HG02610 (cell line): Measurements from ENCODE around the gene HDAC7.

Source experiments
- ATAC-seq: cut with Tn5 transposase; IDR thresholded peaks from one replicate; pipeline ENCODE4 v1.9.1; 2021; ENCODE audit warnings: mild to moderate bottlenecking, moderate library complexity; ENCODE audit not compliant: unreplicated experiment

Gene HDAC7

GRCh38 chr12:47783024-47783755 is 36.5 kb downstream of the HDAC7 start:
- ATAC-seq = no peak

DNA sequence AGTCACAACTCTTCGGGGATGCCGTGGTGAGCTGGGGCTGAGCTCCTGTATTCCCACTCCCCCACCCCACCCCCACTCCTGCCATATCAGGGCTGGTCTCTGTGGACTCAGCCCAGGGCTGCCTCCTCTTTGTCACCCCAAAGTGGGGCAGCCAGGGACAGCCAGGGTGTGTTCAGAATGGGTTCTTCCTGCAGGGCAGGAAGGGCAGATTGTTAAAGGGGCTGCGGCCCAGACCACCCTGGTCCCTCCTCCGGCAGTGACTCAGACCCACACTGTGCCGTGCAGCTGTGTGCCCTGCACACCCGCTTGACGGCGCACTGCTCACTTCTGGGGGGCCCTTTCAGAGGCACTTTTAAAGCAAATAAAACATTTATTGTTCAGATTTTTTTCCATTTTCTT is 37.3 kb downstream of the HDAC7 start:
- ATAC-seq = no peak

GRCh38 chr12:47781479-47782371 is 38.0 kb downstream of the HDAC7 start:
- no peak for ATAC-seq

DNA sequence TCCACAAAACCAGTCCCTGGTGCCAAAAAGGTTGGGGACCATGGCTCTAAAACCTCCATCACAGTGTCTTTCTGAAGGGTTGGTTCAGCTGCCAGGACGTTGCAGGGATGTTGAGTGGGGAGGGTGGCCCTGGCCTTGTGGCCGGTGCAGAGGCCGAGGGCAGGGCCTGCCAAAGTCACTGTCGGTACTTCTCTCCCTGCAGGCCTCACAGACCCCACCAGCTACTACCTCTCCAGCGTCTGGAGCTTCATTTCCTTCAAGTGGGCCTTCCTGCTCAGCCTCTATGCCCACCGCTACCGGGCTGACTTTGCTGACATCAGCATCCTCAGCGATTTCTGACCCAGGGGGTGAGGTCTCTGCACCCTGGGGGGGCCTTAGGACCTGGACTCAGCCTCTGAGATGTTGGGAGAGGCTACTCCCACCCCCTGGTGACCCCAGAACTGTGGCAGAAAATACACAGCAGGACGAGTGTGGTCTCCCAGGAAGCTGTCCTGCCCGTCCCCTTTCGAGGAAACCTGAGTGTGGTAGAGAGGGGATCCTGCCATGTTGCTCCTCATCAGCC is 39.7 kb downstream of the HDAC7 start:
- ATAC-seq = no peak

DNA sequence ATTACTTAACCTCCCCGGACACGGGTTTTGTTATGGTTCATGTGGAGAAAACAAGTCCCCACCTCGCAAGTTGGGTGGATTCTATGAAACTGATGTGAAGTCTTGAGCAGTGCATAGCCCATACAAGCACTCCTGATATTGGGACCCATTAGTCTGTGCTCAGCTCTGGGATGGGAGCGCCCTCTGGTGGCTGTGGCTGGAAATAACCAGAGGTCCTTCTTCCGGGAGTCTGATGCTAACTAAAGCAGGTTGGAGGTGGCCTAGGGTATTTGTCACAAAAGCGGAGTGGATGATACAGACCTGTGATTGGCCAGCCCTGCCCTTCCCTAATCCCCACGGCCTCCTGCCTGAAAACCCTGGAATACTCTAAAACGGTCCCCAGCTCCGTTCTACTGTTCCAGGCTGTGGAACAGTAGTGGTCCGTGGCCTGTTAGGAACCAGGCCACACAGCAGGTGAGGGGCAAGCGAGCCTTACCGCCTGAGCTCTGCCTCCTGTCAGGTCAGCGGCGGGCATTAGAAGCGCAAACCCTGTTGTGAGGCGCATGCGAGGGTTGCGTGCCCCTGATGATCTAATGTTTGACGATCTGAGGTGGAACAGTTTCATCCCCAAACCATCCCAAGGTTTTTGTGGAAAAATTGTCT is 40.3 kb downstream of the HDAC7 start:
- ATAC-seq = peak; percentile 75

DNA sequence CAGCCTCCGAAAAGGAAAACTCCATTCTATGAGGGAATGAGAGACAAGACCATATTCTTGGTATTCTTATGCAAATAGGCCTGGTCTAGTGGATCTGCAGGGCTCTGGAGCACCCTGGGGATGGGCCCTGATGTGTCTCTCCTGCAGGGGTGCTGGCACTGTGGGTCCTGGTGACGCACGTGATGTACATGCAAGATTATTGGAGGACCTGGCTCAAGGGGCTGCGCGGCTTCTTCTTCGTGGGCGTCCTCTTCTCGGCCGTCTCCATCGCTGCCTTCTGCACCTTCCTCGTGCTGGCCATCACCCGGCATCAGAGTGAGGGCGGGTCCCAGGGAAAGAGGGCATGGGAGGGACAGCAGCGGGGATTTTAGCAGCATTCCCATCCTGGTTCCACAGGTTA is 40.8 kb downstream of the HDAC7 start:
- no peak for ATAC-seq

DNA sequence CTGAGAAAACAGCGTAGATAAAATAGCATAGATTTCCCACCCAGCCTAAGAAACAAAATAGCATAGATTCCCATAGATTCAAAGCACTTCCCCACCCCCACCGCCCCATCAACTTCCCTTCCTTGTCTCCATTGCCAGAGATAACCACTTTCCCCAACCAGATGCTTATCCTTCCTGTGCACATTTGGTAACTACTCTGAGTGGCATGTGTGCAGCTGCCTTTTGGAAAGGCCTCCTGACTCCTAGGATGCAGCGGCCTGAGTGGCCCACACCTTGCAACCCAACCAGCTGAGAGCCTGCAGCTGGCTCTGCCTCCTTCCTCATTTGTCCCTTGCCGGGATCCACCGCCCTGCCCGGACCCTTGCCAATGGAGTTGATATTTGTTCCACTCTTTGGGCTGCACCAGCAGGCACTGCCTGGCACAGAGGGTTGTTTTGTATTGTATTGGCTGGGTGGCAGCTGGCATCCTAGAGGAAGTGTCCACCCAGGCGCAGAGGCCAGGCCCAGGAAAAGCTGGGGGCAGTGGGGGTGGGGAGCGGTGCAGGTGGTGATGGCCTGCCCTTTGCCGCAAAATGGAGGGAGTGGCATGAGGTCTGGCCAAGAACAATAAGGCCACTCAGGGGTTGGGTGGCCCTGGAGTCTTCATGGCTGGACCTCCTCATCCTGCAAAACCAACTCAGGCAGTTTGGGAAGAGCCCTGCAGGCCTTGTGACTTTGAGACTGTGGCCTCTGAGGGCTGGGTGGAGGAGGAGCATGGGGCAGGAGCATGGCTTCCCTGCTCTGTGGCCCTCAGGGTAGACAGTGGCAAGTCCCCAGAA is 41.8 kb downstream of the HDAC7 start:
- ATAC-seq = no peak

DNA sequence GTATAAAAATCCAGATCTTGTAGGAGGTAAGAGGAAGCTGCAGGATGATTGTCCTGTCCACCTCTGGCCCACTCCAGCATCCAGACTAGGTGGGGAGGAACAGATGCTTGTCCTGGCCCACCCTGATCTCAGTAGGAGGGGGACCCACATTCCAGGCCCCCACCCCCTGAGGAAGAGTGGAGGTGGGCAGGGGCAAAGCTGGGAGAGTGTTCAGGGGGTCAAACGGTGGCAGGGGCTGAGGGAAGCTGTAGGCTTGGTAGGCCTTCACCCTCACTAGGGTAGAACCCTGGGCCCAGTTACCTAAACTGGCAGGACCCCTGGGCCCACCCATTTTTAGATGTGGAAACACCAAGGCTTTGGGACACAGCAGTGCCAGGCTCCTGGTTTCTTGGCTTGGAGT is 42.6 kb downstream of the HDAC7 start:
- ATAC-seq = no peak

DNA sequence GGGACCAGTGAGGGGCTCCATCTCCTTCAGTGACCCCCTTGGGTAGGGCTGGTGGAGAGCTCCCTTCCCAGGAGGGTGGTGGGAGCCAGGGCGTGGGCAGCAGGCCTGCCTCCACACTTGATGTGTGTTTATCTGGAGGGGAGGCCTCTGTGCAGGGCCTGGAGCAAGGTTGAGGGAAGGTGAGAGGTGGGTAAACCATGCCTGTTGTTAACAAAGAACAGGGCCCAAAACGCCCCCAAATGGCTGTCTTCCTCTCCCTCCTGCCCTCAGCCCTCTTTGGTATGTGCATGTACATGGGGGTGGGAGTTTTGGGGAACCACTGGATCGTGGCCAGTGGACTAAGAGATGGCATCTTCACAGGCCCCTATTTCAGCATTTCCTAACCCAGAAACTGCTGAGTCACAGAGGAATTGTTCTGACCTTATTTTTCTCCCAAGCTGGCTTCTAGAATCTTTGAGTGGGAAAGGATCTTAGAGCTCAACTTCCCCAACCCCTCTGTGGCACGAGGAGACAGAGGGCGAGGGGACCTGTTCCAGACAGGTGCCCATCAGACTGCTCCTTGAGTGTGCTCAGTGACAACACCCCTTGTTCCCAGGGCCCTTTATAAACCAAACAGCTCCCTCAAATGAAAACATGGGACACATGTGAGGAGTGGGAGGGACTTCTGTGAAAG is 43.1 kb downstream of the HDAC7 start:
- ATAC-seq = no peak

DNA sequence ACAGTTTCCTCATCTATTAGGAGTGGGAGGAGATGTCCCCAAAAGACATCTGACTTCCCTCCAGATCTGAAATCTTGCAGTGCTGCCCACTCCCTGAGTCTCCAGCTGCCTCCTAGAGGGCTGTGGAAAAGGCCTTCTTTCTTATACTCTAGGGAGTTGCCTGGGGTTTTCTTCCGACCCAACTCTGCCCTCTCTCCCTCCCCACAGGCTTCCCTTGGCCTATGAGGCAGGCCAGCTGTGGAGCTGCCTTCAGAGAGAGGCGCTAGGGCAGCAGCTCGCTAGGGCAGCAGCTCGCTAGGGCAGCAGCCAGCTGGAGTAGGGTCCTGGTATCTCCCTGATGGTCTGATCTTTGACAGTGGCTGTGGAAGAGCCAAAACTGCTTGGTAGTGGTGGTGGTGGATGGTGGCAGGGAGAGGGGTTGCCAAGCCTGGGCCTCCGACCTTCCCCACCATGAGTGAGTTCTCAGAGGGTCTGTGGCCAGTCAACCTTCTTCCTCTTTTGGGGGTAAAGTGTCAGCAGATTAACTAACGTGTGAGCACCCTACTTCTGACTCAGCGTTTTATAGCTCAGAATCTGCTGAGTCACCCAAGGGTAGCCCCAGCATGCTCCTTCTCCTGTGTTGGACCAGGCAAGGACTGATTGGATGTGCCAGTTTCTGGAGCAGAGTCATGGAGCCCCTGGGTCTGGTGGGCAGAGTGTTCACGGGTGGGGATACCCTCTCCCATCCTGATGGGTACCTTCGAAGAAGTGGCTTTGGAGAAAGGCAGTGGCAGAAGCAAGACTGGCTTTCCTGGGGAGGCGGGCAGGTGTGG is 44.4 kb downstream of the HDAC7 start:
- ATAC-seq = no peak

- ATAC-seq = no peak
Measured at GRCh38 chr12:47774663-47775062, 45.0 kb downstream of the HDAC7 start.

GRCh38 chr12:47773858-47774580 is 45.7 kb downstream of the HDAC7 start:
- ATAC-seq = no peak

DNA sequence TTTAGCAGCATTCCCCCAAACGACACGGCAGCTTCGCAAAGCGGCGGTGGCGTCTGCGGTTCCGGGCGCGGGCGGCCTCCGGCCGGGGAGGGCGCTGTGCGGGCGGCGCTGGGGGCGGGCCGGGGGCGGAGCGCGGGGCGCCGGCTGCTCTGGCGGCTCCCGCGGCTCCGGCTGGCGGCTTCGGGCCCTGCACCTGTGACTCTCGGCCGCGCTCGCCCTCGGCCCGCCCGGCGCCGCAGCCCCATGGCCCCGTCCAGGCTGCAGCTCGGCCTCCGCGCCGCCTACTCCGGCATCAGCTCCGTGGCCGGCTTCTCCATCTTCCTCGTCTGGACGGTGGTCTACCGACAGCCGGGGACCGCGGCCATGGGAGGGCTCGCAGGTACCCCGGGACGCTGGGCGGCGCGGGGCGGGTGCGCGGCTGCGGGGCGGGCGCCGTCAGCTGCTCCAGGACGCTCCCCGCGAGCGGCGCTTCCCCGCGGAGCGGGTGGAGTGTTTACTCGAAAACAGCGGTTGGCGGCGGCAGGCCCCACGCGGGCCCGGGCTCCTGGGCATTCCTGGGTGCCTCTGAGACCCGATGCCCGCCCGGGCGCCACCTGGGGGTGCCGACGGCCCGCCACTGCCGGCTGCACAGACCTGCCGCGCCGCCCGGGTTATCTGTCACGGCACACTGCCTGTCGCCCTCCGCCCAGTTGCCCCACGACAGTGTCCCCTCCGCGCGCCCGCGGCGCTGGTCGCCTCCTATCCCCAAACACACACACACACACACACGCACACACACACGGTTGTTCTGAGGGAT is 46.4 kb downstream of the HDAC7 start, which contains the start of gene SLC48A1:
Gene SLC48A1, plus strand, starts transcription at position 177 of the 796 bp plus-strand sequence. Its CDS starts 67 bp downstream, at position 244.
- ATAC-seq = peak; percentile 71

DNA sequence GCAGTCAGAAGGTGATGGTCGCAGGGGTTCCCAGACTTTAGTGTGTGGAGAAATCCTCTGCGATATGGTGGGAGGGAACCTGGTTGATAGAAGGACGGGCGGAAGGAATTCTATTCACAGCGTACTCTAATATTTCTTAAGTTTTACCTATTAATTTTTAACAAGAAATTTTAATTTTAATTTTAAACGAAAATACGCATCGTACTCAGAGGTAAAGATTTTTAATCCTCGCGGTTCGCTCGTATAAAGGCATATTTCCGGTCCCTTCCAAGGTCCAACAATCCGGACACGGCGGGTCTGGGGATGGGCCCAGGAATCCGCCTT is 47.0 kb downstream of the HDAC7 start:
- ATAC-seq = no peak

DNA sequence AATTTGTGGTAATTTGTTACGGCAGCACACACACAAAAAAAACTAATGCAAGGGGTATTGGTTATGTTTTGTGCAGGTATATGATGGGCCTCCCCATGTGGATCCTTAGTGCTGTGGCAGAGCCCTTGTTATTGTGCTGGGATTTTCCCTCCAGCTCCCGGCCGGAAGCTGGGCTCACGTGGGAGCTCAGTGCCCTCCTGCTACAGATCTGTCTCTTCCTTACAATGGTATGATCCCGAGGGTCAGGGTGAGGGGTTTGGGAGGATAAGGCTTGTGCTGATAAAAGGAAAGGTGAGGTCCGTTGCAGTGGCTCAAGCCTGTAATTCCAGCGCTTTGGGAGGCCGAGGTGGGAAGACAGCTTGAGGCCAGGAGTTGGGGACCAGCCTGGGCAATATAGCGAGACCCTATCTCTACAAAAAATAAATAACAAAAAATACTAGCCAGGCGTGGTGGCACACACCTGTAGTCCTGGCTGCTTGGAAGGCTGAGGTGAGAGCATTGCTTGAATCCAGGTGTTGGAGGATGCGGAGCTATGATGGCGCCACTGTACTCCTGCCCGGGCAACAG is 47.5 kb downstream of the HDAC7 start:
- ATAC-seq = no peak

DNA sequence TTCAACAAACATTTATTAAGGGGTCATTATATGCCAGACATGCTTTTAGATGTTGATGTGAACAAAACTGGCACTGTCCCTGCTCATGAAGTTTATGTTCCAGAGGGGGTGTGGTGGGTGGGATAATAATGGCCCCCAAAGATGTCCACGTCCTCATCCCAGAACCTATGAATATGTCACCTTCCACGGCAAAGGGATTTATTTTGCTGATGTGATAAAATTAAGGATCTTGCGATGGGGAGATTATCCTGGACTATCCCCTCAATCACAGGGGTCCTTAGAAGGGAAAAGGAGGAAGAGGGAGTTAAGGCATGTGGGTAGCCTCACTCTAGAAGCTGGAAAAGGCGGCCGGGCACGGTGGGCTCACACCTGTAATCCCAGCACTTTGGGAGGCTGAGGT is 48.4 kb downstream of the HDAC7 start:
- ATAC-seq = no peak

GRCh38 chr12:47770086-47770726 is 49.5 kb downstream of the HDAC7 start:
- ATAC-seq = no peak
